ENCODE data around the gene AIF1.

DNA sequence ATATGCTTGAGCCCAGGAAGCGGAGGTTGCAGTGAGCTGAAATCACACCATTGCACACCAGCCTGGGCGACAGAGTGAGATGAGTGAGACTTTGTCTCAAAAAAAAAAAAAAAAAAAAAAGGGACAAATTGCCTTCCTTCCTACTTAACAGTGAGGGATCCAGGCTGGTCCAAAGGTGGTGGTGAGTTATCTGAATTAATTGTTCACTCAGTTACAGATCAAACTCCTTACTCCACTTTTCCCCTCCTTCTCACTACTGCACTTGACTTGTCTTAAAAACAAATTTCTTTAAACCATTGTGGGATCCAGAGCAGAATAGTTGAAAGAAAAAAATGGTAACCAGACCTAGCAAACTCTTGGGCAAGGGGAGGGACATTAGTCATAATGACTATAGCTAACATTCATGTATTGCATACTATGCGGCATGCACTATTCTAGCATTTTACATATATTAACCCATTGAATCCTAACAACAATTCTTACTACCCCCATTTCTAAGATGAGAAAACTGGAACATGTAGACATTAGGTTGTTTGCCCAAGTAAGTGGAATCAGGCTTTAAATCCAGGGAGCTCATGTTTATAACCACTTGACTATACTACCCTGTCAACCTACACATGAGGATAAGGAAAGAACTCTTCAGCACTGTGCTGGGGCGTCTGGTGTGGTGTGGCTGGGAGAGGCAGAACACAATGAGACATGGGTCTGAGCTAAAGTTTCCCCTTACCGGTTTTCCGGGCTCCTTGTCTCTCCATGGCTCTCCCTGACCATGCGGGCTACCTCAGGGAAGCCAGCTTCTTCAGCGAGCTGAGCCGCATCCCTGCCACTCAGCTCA, 48.3 kb downstream of the AIF1 start:
- TF ChIP-seq POLR2A (IDR thresholded peaks at IDR 0.05), result no peak
- TF ChIP-seq, protein P1, sequence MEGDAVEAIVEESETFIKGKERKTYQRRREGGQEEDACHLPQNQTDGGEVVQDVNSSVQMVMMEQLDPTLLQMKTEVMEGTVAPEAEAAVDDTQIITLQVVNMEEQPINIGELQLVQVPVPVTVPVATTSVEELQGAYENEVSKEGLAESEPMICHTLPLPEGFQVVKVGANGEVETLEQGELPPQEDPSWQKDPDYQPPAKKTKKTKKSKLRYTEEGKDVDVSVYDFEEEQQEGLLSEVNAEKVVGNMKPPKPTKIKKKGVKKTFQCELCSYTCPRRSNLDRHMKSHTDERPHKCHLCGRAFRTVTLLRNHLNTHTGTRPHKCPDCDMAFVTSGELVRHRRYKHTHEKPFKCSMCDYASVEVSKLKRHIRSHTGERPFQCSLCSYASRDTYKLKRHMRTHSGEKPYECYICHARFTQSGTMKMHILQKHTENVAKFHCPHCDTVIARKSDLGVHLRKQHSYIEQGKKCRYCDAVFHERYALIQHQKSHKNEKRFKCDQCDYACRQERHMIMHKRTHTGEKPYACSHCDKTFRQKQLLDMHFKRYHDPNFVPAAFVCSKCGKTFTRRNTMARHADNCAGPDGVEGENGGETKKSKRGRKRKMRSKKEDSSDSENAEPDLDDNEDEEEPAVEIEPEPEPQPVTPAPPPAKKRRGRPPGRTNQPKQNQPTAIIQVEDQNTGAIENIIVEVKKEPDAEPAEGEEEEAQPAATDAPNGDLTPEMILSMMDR (IDR thresholded peaks at IDR 0.05), result no peak
